H9 (cell line): ENCODE results near the gene PPM1M. TPM values are rescaled to one million over a fixed set of nuclear protein-coding genes. Genes with fewer than 3 reads are reported as not detected.
"Not testable (repeated sequence)": the region's sequence is repeated elsewhere in the genome, so short reads cannot be mapped to it uniquely, and the experiment has no call there.

Source experiments
- DNase-seq: peaks from one replicate; pipeline ENCODE4 v3.0.0-alpha.2; 2017
- H2AFZ ChIP-seq: one replicate; pipeline ENCODE4 v1.6.1; 2013; ENCODE audit warnings: mild to moderate bottlenecking, low read length, control low read depth, moderate library complexity
- H2AK5ac ChIP-seq: 2 replicates; pipeline ENCODE4 v1.6.1; 2013; ENCODE audit warnings: low read length, control low read depth, mixed read lengths; ENCODE audit not compliant: insufficient read length
- H2BK120ac ChIP-seq: one replicate; pipeline ENCODE4 v1.6.1; 2013; ENCODE audit warnings: low read depth, mild to moderate bottlenecking, low read length, control low read depth, inconsistent platforms; ENCODE audit not compliant: poor library complexity, severe bottlenecking
- H2BK12ac ChIP-seq: 2 replicates; pipeline ENCODE4 v1.6.1; 2013; ENCODE audit warnings: low read length, control low read depth, mixed read lengths, low read depth; ENCODE audit not compliant: insufficient read length
- H2BK15ac ChIP-seq: 2 replicates; pipeline ENCODE4 v1.6.1; 2013; ENCODE audit warnings: low read depth, low read length, control low read depth
- H2BK20ac ChIP-seq: one replicate; pipeline ENCODE4 v1.6.1; 2013; ENCODE audit warnings: low read depth, mild to moderate bottlenecking, low read length, control low read depth, inconsistent platforms; ENCODE audit not compliant: poor library complexity, severe bottlenecking
- H2BK5ac ChIP-seq: 2 replicates; pipeline ENCODE4 v1.6.1; 2013; ENCODE audit warnings: low read length, control low read depth, mixed read lengths; ENCODE audit not compliant: insufficient read length
- H3K14ac ChIP-seq: 2 replicates; pipeline ENCODE4 v1.6.1; 2013; ENCODE audit warnings: low read length, control low read depth; ENCODE audit not compliant: insufficient read depth
- H3K18ac ChIP-seq: 2 replicates; pipeline ENCODE4 v1.6.1; 2013; ENCODE audit warnings: low read depth, mild to moderate bottlenecking, mixed read lengths, low read length, control low read depth; ENCODE audit not compliant: insufficient read length
- H3K23ac ChIP-seq: 2 replicates; pipeline ENCODE4 v1.6.1; 2013; ENCODE audit warnings: low read length, control low read depth, mixed read lengths, low read depth; ENCODE audit not compliant: insufficient read length
- H3K23me2 ChIP-seq: 2 replicates; pipeline ENCODE4 v1.6.1; 2013; ENCODE audit warnings: low read depth, mild to moderate bottlenecking, mixed read lengths, low read length, control low read depth; ENCODE audit not compliant: insufficient read length, poor library complexity, severe bottlenecking
- H3K27ac ChIP-seq: 2 replicates; pipeline ENCODE4 v1.5.1; 2013; ENCODE audit warnings: low read length, control low read depth, mixed read lengths, low read depth; ENCODE audit not compliant: insufficient read length
- H3K27me3 ChIP-seq: 2 replicates; pipeline ENCODE4 v1.6.1; 2013; ENCODE audit warnings: low read length, control low read depth, inconsistent platforms; ENCODE audit not compliant: insufficient read depth
- H3K4ac ChIP-seq: 2 replicates; pipeline ENCODE4 v1.6.1; 2013; ENCODE audit warnings: low read depth, mild to moderate bottlenecking, control low read depth, inconsistent platforms, low read length, moderate library complexity
- H3K4me1 ChIP-seq: 2 replicates; pipeline ENCODE4 v1.6.1; 2013; ENCODE audit warnings: low read length, control low read depth, inconsistent platforms; ENCODE audit not compliant: insufficient read depth
- H3K4me2 ChIP-seq: 2 replicates; pipeline ENCODE4 v1.6.1; 2013; ENCODE audit warnings: low read length, control low read depth, mixed read lengths; ENCODE audit not compliant: insufficient read length, insufficient read depth
- H3K56ac ChIP-seq: 2 replicates; pipeline ENCODE4 v1.6.1; 2013; ENCODE audit warnings: low read depth, mild to moderate bottlenecking, mixed read lengths, low read length, control low read depth; ENCODE audit not compliant: insufficient read length
- H3K79me1 ChIP-seq: 2 replicates; pipeline ENCODE4 v1.6.1; 2013; ENCODE audit warnings: low read depth, mild to moderate bottlenecking, moderate library complexity, low read length, control low read depth, inconsistent platforms; ENCODE audit not compliant: insufficient read depth, poor library complexity, severe bottlenecking
- H3K79me2 ChIP-seq: 2 replicates; pipeline ENCODE4 v1.6.1; 2013; ENCODE audit warnings: low read length, control low read depth, inconsistent platforms; ENCODE audit not compliant: insufficient read depth
- H3K9ac ChIP-seq: 2 replicates; pipeline ENCODE4 v1.6.1; 2013; ENCODE audit warnings: low read length, control low read depth, mixed read lengths; ENCODE audit not compliant: insufficient read length; ENCODE audit errors: extremely low read depth
- H3K9me3 ChIP-seq: one replicate; pipeline ENCODE4 v1.6.1; 2013; ENCODE audit warnings: low read depth, low read length, inconsistent platforms; ENCODE audit not compliant: control insufficient read depth
- H3T11ph ChIP-seq: one replicate; pipeline ENCODE4 v1.6.1; 2013; ENCODE audit warnings: mild to moderate bottlenecking, low read length, control low read depth, inconsistent platforms
- H4K20me1 ChIP-seq: one replicate; pipeline ENCODE4 v1.6.1; 2013; ENCODE audit not compliant: control insufficient read depth, insufficient read length, insufficient read depth
- H4K5ac ChIP-seq: 2 replicates; pipeline ENCODE4 v1.6.1; 2013; ENCODE audit warnings: low read depth, mild to moderate bottlenecking, mixed read lengths, low read length, control low read depth; ENCODE audit not compliant: insufficient read length
- H4K8ac ChIP-seq: replicated peaks from 2 replicates; pipeline ENCODE4 v1.6.1; 2013; ENCODE audit warnings: low read length, control low read depth, mixed read lengths, low read depth; ENCODE audit not compliant: insufficient read length
- H4K91ac ChIP-seq: 2 replicates; pipeline ENCODE4 v1.6.1; 2013; ENCODE audit warnings: low read depth, mild to moderate bottlenecking, moderate library complexity, mixed read lengths, low read length, control low read depth; ENCODE audit not compliant: insufficient read length
- H3K27ac Mint-ChIP-seq, 3 experiments: 2 replicates in 2 of 3; 3 replicates in 1 of 3; pipeline ENCODE4 v1.8.0; 2020 to 2021; ENCODE audit warnings: mixed read lengths in 3 of 3, mild to moderate bottlenecking in 1 of 3, moderate library complexity in 1 of 3
- H3K27me3 Mint-ChIP-seq: 2 replicates; pipeline ENCODE4 v1.8.0; 2021; ENCODE audit warnings: low read depth, mild to moderate bottlenecking, moderate library complexity, mixed read lengths
- H3K36me3 Mint-ChIP-seq, 3 experiments: 2 replicates in 2 of 3; 3 replicates in 1 of 3; pipeline ENCODE4 v1.8.0; 2020 to 2021; ENCODE audit warnings: low read depth in 3 of 3, mixed read lengths in 3 of 3; ENCODE audit not compliant: insufficient read depth in 1 of 3
- H3K4me1 Mint-ChIP-seq, 2 experiments: 2 replicates each; pipeline ENCODE4 v1.8.0; 2020; ENCODE audit warnings: mixed read lengths in 2 of 2
- H3K4me3 Mint-ChIP-seq, 2 experiments: 2 replicates in 1 of 2; 3 replicates in 1 of 2; pipeline ENCODE4 v1.8.0; 2020 to 2021; ENCODE audit warnings: mild to moderate bottlenecking in 2 of 2, mixed read lengths in 2 of 2, moderate library complexity in 1 of 2
- H3K9me3 Mint-ChIP-seq, 2 experiments: 2 replicates in 1 of 2; 3 replicates in 1 of 2; pipeline ENCODE4 v1.8.0; 2020; ENCODE audit warnings: mild to moderate bottlenecking in 2 of 2, mixed read lengths in 2 of 2, moderate library complexity in 1 of 2
- CTCF ChIP-seq: fragments of 200-600 bp; sonication (generic); conservative IDR thresholded peaks from 3 replicates; pipeline ENCODE4 v1.8.0; 2021; ENCODE audit warnings: antibody characterized with exemption, mild to moderate bottlenecking
- WGBS: extraction: QIAGEN DNeasy Blood & Tissue Kit; methylation state at CpG from one replicate; pipeline ENCODE4 v1.1.7; 2013; ENCODE audit warnings: missing lambda C conversion rate, low lambda C conversion rate, mixed read lengths; ENCODE audit not compliant: insufficient read length; ENCODE audit errors: extremely low coverage; 5-methylcytosine and 5-hydroxymethylcytosine counted together
- total RNA-seq: library from RNA; stranded (reverse); gene quantifications from 2 replicates; pipeline ENCODE4 v1.2.1, GENCODE V29; 2021

PPM1M gene
- total RNA-seq, 1 experiment from 2014 or later: 7.4 TPM

DNA sequence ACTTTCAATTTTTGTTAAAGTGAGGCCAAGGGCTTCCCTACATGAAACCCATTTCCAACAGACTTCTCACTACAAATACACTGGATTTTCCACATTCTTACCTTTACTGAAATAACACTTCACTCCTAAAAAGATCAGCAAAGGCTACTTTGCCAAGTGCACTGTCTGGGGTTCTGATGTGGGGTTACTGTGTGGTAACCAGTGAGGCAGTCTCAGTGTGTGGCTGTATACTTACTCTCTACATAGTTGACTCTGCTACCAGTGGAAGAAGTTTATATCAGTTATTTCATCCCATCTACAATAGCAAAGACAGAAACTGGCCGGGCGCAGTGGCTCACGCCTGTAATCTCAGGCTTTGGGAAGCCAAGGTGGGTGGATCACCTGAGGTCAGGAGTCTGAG lies 27.3 kb downstream of the PPM1M start:
- H3K27me3 Mint-ChIP-seq: no peaks in the 10 kb centered on the region
- Histone ChIP-seq H3K27me3 (no peaks in the 10 kb centered on the region), H3K4me2 (no peak overlapping the region), H3K4me1 (0 out of 2 replicates have a peak, but pooled peaks cover 3% of the 10 kb centered on the region), H2BK120ac (no peak overlapping the region), H3K79me2 (peaks cover 62% of the 10 kb centered on the region), H4K5ac (no peak overlapping the region), H3K18ac (no peak overlapping the region), H3K14ac (no peak overlapping the region), H3K79me1 (peaks cover 4% of the 10 kb centered on the region), H3K9me3 (no peaks in the 10 kb centered on the region), H3K9ac (no peak overlapping the region), H2AK5ac (no peak overlapping the region), H4K20me1 (no peaks in the 10 kb centered on the region), H3K4ac (no peak overlapping the region), H2BK5ac (no peak overlapping the region), H2AFZ (no peak overlapping the region), H2BK20ac (no peak overlapping the region), H3T11ph (no peak overlapping the region), H3K23ac (no peak overlapping the region), H4K8ac (no peak overlapping the region), H2BK15ac (no peak overlapping the region), H2BK12ac (no peak overlapping the region), H3K27ac (no peak overlapping the region), H3K23me2 (peaks cover 10% of the 10 kb centered on the region), H3K56ac (no peak overlapping the region), H4K91ac (no peak overlapping the region)
- H3K9me3 Mint-ChIP-seq: 0 out of 5 replicates have a peak, but pooled peaks cover 0 to 3% of the 10 kb centered on the region in 2 experiments
- no CpG with 5 or more reads among the region's 3 CpGs for WGBS
- H3K27ac Mint-ChIP-seq: no peak overlapping the region
- peaks cover 18 to 24% of the 10 kb centered on the region in 2 experiments for H3K4me1 Mint-ChIP-seq
- peaks cover 30 to 73% (median 67%) of the 10 kb centered on the region in 3 experiments for H3K36me3 Mint-ChIP-seq
- TF ChIP-seq CTCF: no peak
- no peak overlapping the region for H3K4me3 Mint-ChIP-seq
- DNase-seq: no peak

- not testable (repeated sequence) for H2BK12ac ChIP-seq, H3K27me3 Mint-ChIP-seq, H4K5ac ChIP-seq, H3K56ac ChIP-seq, H3K9me3 Mint-ChIP-seq, H3K4me1 ChIP-seq, H2AK5ac ChIP-seq, DNase-seq, H3T11ph ChIP-seq, H3K9ac ChIP-seq, H2BK20ac ChIP-seq, H3K23ac ChIP-seq, H2BK120ac ChIP-seq, H3K27me3 ChIP-seq, H2BK15ac ChIP-seq, H3K4me2 ChIP-seq, H2AFZ ChIP-seq, H4K20me1 ChIP-seq, H3K9me3 ChIP-seq, H3K4ac ChIP-seq, H4K8ac ChIP-seq, H3K79me1 ChIP-seq, H2BK5ac ChIP-seq, H3K18ac ChIP-seq, H3K14ac ChIP-seq, H4K91ac ChIP-seq, H3K27ac ChIP-seq
- Mint-ChIP-seq H3K36me3 (peaks cover 25 to 57% (median 52%) of the 10 kb centered on the region in 3 experiments), H3K4me1 (peaks cover 27 to 34% of the 10 kb centered on the region in 2 experiments), H3K27ac (peak overlapping the region in 1 of 3 experiments; percentile 61; a peak in 2 of 7 replicates), H3K4me3 (peak overlapping the region in 1 of 2 experiments; percentile 23; a peak in 3 of 5 replicates)
- Histone ChIP-seq H3K23me2 (peaks cover 10% of the 10 kb centered on the region), H3K79me2 (peaks cover 62% of the 10 kb centered on the region)
- no CpG with 5 or more reads among the region's 18 CpGs for WGBS
These were observed 29.2 kb downstream of the PPM1M start for GRCh38 chr3:52274781-52275180.
